Activated CD4-positive, alpha-beta T cell treated with anti-CD3 and anti-CD28 coated beads, Interleukin-2, amount 50 U/mL, for 48 hours (primary cell): Measurements from ENCODE around the gene TM4SF18.

Experiments used
- DNase-seq, 2 experiments: peaks; one replicate each; pipeline ENCODE4 v3.0.0-alpha.2; 2020

TM4SF18 gene

GRCh38 chr3:149324332-149324731 lies 9.1 kb downstream of the TM4SF18 start:
- DNase-seq, result no peak

GRCh38 chr3:149321640-149322039 lies 11.8 kb downstream of the TM4SF18 start:
- DNase-seq, result no peak

GRCh38 chr3:149321136-149321535 lies 12.3 kb downstream of the TM4SF18 start:
- DNase-seq, result no peak

- no peak for DNase-seq
Measured at GRCh38 chr3:149319750-149320149, 13.7 kb downstream of the TM4SF18 start.

GRCh38 chr3:149317072-149317471 lies 16.4 kb downstream of the TM4SF18 start:
- DNase-seq, result no peak

GRCh38 chr3:149316437-149316836 lies 17.0 kb downstream of the TM4SF18 start:
- DNase-seq, result no peak

- DNase-seq, result no peak
Measured at GRCh38 chr3:149315694-149316093, 17.7 kb downstream of the TM4SF18 start.

GRCh38 chr3:149314807-149315578 lies 18.4 kb downstream of the TM4SF18 start:
- no peak for DNase-seq

GRCh38 chr3:149313542-149313941 lies 19.9 kb downstream of the TM4SF18 start:
- DNase-seq, result no peak

GRCh38 chr3:149310796-149311534 lies 22.5 kb downstream of the TM4SF18 start:
- DNase-seq, result no peak

- no peak for DNase-seq
Measured at GRCh38 chr3:149307435-149307783, 26.0 kb downstream of the TM4SF18 start.

- DNase-seq, result no peak
Measured at GRCh38 chr3:149306751-149307434, 26.5 kb downstream of the TM4SF18 start.

- DNase-seq, result no peak
Measured at GRCh38 chr3:149305376-149305775, 28.1 kb downstream of the TM4SF18 start.

- DNase-seq, result no peak
Measured at GRCh38 chr3:149299938-149300801, 33.3 kb downstream of the TM4SF18 start.

- DNase-seq, result no peak
Measured at GRCh38 chr3:149296972-149297371, 36.5 kb downstream of the TM4SF18 start.

- no peak for DNase-seq
Measured at GRCh38 chr3:149292666-149293065, 40.8 kb downstream of the TM4SF18 start.

GRCh38 chr3:149291178-149291577 lies 42.3 kb downstream of the TM4SF18 start:
- no peak for DNase-seq

- no peak for DNase-seq
Measured at GRCh38 chr3:149288655-149289054, 44.8 kb downstream of the TM4SF18 start.

GRCh38 chr3:149284034-149284433 lies 49.4 kb downstream of the TM4SF18 start:
- no peak for DNase-seq

GRCh38 chr3:149283401-149283800 lies 50.0 kb downstream of the TM4SF18 start:
- no peak for DNase-seq

GRCh38 chr3:149282836-149283235 lies 50.6 kb downstream of the TM4SF18 start:
- no peak for DNase-seq

GRCh38 chr3:149282322-149282721 lies 51.1 kb downstream of the TM4SF18 start:
- no peak for DNase-seq
